Stimulated activated naive B cell treated with anti-CD40 and anti-IgM and Interleukin-4, amounts not matched to agents 10 μg/mL and 1 μg/mL and 100 μg/mL, for 72 hours (primary cell): ENCODE measurements around the gene ARPC5.
"Not testable (repeated sequence)": the region's sequence is repeated elsewhere in the genome, so short reads cannot be mapped to it uniquely, and the experiment has no call there.

ENCODE experiments used
- ATAC-seq, 2 donors: fragments of 150-1000 bp; cut with Tn5 transposase; replicated peaks; 2 replicates each; pipeline ENCODE4 v1.10.0; 2021; ENCODE audit warnings: moderate library complexity in 1 of 2
- DNase-seq: peaks from one replicate; pipeline ENCODE4 v3.0.0; 2021
- H3K27ac Mint-ChIP-seq: one replicate; pipeline ENCODE4 v1.8.0; 2022; ENCODE audit warnings: mild to moderate bottlenecking, mixed read lengths
- H3K27me3 Mint-ChIP-seq, 2 donors: one replicate each; pipeline ENCODE4 v1.8.0; 2022; ENCODE audit warnings: mixed read lengths in 2 of 2
- H3K36me3 Mint-ChIP-seq, 2 donors: one replicate each; pipeline ENCODE4 v1.8.0; 2022; ENCODE audit warnings: mixed read lengths in 2 of 2, mild to moderate bottlenecking in 1 of 2
- H3K4me1 Mint-ChIP-seq, 2 donors: one replicate each; pipeline ENCODE4 v1.8.0; 2022; ENCODE audit warnings: mixed read lengths in 2 of 2, mild to moderate bottlenecking in 1 of 2
- H3K4me3 Mint-ChIP-seq, 2 donors: one replicate each; pipeline ENCODE4 v1.8.0; 2022; ENCODE audit warnings: mild to moderate bottlenecking in 2 of 2, mixed read lengths in 2 of 2, moderate library complexity in 1 of 2
- H3K9me3 Mint-ChIP-seq, 2 donors: one replicate each; pipeline ENCODE4 v1.8.0; 2022; ENCODE audit warnings: mixed read lengths in 2 of 2, mild to moderate bottlenecking in 1 of 2

The ARPC5 gene

DNA sequence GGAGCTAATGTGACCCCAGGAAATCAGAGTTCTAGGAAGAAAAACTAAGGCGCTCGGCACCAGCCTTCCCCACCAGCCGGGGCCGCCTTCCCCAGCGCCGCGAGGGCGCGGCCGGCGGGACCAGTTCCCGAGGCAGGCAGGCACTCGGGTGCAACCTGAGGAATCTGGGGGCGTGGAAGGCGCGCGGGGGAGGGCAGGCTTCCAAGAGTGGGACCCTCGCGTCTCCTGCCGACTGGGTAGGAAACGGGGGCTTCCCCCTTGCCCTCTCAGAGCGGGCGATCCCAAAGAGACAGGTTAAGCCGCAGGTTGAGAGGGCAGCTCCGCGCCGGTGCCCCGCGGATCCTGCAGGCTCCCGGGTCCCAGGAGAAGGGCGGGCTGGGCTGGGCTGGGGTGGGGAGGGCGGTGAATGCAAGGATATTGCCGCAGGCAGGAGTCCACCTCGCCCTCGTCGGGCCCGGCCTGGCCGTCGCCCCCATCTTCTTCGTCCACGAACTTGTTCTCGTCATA is 431 bp downstream of the ARPC5 start:
- no peak for DNase-seq
- Mint-ChIP-seq H3K9me3 (no peaks in the 10 kb centered on the region), H3K4me1 (peaks cover 14 to 30% of the 10 kb centered on the region in 2 donors), H3K27me3 (peaks cover 0 to 6% of the 10 kb centered on the region in 2 donors), H3K27ac (peak overlapping the region; percentile 99), H3K4me3 (peak overlapping the region; percentile 97 to 100), H3K36me3 (peaks cover 17 to 18% of the 10 kb centered on the region in 2 donors)
- peak in 1 of 2 donors; percentile 18 for ATAC-seq

DNA sequence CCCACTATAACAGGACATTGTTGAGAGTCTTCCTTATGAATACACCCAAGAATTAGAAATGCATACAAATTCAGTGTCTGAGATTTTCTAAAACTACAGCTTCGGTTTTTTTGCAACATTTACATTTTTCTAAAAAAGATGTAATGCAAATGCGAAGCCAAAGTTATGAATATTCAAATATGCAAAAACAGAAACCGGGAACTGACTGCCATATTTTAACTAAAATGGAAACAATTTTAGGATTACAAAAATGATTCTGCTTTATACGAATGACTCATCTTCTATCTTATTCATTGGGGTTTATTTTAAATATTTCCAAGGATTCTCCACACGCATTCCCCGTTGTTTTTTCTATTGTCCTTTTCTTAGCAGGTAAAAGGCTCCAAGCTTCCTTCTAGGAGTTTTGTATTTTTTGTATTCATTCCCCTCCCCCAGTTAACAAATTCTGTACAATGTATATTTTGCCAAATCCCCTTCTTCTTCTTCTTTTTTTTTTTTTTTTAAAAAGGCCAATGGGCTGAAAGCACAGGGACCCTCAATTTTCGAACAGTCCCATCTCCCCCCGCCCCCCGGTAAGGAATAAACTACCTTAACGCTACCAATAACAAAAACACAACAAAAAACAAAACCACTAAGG is 1.0 kb downstream of the ARPC5 start:
- peak overlapping the region; percentile 97 to 100 for H3K4me3 Mint-ChIP-seq
- H3K9me3 Mint-ChIP-seq: no peaks in the 10 kb centered on the region
- DNase-seq: no peak
- peaks cover 17 to 20% of the 10 kb centered on the region in 2 donors for H3K36me3 Mint-ChIP-seq
- H3K27me3 Mint-ChIP-seq: peaks cover 0 to 6% of the 10 kb centered on the region in 2 donors
- no peak for ATAC-seq
- peaks cover 14 to 30% of the 10 kb centered on the region in 2 donors for H3K4me1 Mint-ChIP-seq
- peak overlapping the region; percentile 91 for H3K27ac Mint-ChIP-seq

DNA sequence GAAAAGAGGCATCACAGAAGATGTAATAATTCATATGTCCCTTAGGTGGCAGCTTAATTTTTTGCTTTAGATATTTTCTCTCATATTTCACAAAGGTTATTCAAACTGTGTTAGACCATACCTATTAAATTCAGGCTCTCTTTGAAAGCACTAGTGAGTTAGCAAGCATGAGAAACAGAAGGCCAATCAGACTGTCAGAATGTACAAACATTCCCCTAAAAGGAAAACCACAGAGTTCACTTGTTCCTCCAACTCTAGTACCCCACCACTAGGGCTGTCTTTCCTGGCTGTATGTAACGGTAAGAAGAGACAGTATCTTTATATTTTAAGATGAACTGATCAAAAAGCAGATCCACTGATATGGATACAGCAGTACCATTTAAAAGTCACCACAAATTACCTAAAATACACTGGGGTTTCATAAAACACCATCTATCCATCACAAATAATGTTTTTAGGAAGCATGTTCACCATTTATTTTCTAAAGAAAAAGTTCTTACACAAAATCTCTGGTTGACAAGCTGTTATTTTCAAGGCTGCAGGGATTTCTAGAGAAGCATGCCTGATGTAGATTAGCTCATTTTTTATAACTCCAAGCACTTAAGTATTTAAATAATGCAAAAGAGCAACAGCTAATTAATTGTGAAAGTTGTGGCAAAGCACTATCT is 1.8 kb downstream of the ARPC5 start:
- H3K4me3 Mint-ChIP-seq: peak overlapping the region; percentile 97 to 100
- ATAC-seq (peak; percentile 41 to 51), DNase-seq (no peak)
- H3K36me3 Mint-ChIP-seq: peaks cover 18 to 21% of the 10 kb centered on the region in 2 donors
- peaks cover 0 to 6% of the 10 kb centered on the region in 2 donors for H3K27me3 Mint-ChIP-seq
- peaks cover 15 to 34% of the 10 kb centered on the region in 2 donors for H3K4me1 Mint-ChIP-seq
- peak overlapping the region; percentile 65 for H3K27ac Mint-ChIP-seq
- H3K9me3 Mint-ChIP-seq: no peaks in the 10 kb centered on the region

DNA sequence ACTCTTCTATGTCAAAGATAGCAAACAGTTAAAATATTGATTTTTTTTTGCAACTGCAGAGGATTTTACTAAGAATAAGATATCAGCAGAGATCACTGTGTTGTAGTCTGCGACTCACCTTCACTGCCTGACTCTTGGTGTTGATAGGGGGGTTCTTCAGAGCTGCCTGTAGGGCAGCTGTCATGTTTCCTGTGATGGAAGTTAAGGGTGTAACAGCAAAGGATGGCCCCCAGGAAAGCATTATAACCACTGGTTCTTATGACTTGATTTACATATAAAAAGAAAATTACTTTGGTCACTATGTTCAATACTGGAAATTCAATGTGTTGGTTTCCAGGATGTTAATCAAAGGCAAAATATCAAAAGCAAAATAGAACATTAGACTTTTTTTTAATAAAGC is 2.6 kb downstream of the ARPC5 start:
- H3K36me3 Mint-ChIP-seq: peaks cover 25 to 28% of the 10 kb centered on the region in 2 donors
- DNase-seq: no peak
- no peak for ATAC-seq

GRCh38 chr1:183632114-183632513 is 3.5 kb downstream of the ARPC5 start:
- H3K27ac Mint-ChIP-seq: no peak overlapping the region
- peaks cover 0 to 6% of the 10 kb centered on the region in 2 donors for H3K27me3 Mint-ChIP-seq
- H3K4me3 Mint-ChIP-seq: no peak overlapping the region
- peaks cover 20 to 41% of the 10 kb centered on the region in 2 donors for H3K4me1 Mint-ChIP-seq
- H3K9me3 Mint-ChIP-seq: no peaks in the 10 kb centered on the region
- H3K36me3 Mint-ChIP-seq: peaks cover 25 to 28% of the 10 kb centered on the region in 2 donors
- DNase-seq (no peak), ATAC-seq (no peak)

More for the DNA sequence above, 2.6 kb downstream of the ARPC5 start:
- Mint-ChIP-seq H3K27me3 (peaks cover 0 to 6% of the 10 kb centered on the region in 2 donors), H3K4me1 (peaks cover 20 to 41% of the 10 kb centered on the region in 2 donors), H3K4me3 (peak overlapping the region; percentile 41 to 97), H3K9me3 (no peaks in the 10 kb centered on the region), H3K27ac (no peak overlapping the region)

GRCh38 chr1:183630748-183631147 is 4.8 kb downstream of the ARPC5 start:
- no peaks in the 10 kb centered on the region for H3K9me3 Mint-ChIP-seq
- H3K36me3 Mint-ChIP-seq: peaks cover 26 to 29% of the 10 kb centered on the region in 2 donors
- peak overlapping the region; percentile 26 to 31 for H3K4me3 Mint-ChIP-seq
- no peak for DNase-seq
- peak overlapping the region; percentile 20 for H3K27ac Mint-ChIP-seq
- peaks cover 13 to 31% of the 10 kb centered on the region in 2 donors for H3K4me1 Mint-ChIP-seq
- ATAC-seq: no peak
- H3K27me3 Mint-ChIP-seq: no peaks in the 10 kb centered on the region

DNA sequence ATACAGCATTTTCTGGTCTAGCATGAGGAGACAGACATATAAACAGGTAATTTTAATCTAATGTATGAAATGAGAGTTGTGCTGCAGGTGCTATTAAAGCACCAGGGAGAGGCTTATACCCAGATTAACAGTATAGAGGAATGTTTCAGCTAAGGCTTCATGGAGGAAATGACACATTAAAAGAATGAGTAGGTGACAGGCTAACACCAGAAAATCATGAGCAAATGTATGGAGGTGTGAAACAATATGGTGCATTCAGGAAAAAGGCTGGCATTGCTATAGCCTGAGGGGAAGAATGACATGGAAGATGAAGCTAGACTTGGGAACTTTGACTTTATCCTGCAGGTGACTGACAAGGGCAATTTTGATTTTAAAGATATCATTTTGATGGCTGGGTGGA is 7.0 kb downstream of the ARPC5 start:
- no peak for ATAC-seq
- no peak for DNase-seq
- no peak overlapping the region for H3K4me3 Mint-ChIP-seq
- H3K36me3 Mint-ChIP-seq: peaks cover 31 to 32% of the 10 kb centered on the region in 2 donors
- no peak overlapping the region for H3K27ac Mint-ChIP-seq
- H3K27me3 Mint-ChIP-seq: no peaks in the 10 kb centered on the region
- peaks cover 14 to 37% of the 10 kb centered on the region in 2 donors for H3K4me1 Mint-ChIP-seq
- no peaks in the 10 kb centered on the region for H3K9me3 Mint-ChIP-seq

- not testable (repeated sequence) for ATAC-seq, H3K27me3 Mint-ChIP-seq, H3K4me3 Mint-ChIP-seq, DNase-seq, H3K27ac Mint-ChIP-seq, H3K9me3 Mint-ChIP-seq
- Mint-ChIP-seq H3K36me3 (peaks cover 35 to 37% of the 10 kb centered on the region in 2 donors), H3K4me1 (peaks cover 21 to 44% of the 10 kb centered on the region in 2 donors)
Measured at GRCh38 chr1:183626236-183626635, 9.3 kb downstream of the ARPC5 start.

- peak; percentile 96 to 97 for ATAC-seq
Measured at GRCh38 chr1:183622884-183623785, 12.4 kb downstream of the ARPC5 start.

GRCh38 chr1:183622013-183622412 is 13.6 kb downstream of the ARPC5 start:
- Mint-ChIP-seq H3K4me3 (no peak overlapping the region), H3K9me3 (no peaks in the 10 kb centered on the region), H3K27ac (peak overlapping the region; percentile 14), H3K4me1 (peaks cover 17 to 37% of the 10 kb centered on the region in 2 donors), H3K36me3 (peaks cover 17 to 21% of the 10 kb centered on the region in 2 donors), H3K27me3 (no peaks in the 10 kb centered on the region)
- DNase-seq: no peak
- peak in 1 of 2 donors; percentile 52 for ATAC-seq

More at GRCh38 chr1:183622884-183623785, 12.4 kb downstream of the ARPC5 start:
- Mint-ChIP-seq H3K9me3 (no peaks in the 10 kb centered on the region), H3K4me1 (peaks cover 17 to 37% of the 10 kb centered on the region in 2 donors), H3K36me3 (peaks cover 18 to 22% of the 10 kb centered on the region in 2 donors), H3K4me3 (no peak overlapping the region), H3K27me3 (no peaks in the 10 kb centered on the region), H3K27ac (peak overlapping the region; percentile 57)
- DNase-seq: peak; percentile 35

DNA sequence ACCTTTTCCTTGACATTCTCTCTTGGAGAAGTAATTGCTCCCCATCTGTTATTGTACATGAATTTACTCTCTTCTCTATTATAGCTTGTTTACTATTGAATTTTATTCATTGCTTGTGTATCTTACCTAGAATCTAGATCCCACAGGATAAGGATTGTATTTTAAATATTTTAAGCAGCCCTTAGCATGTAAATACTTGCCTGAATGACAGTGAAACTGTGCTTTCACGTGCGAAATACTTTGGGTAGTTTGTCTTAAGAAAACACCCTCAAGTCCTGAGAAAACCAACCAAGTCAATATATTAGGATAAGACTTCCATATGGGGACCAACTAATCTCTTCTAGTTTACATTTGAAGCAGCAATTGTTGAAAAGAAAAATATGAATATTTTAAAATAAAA is 15.3 kb downstream of the ARPC5 start:
- H3K27ac Mint-ChIP-seq: no peak overlapping the region
- no peak for DNase-seq
- H3K4me3 Mint-ChIP-seq: no peak overlapping the region
- H3K9me3 Mint-ChIP-seq: no peaks in the 10 kb centered on the region
- H3K36me3 Mint-ChIP-seq: peaks cover 15 to 16% of the 10 kb centered on the region in 2 donors
- no peak for ATAC-seq
- no peaks in the 10 kb centered on the region for H3K27me3 Mint-ChIP-seq
- peaks cover 17 to 37% of the 10 kb centered on the region in 2 donors for H3K4me1 Mint-ChIP-seq

DNA sequence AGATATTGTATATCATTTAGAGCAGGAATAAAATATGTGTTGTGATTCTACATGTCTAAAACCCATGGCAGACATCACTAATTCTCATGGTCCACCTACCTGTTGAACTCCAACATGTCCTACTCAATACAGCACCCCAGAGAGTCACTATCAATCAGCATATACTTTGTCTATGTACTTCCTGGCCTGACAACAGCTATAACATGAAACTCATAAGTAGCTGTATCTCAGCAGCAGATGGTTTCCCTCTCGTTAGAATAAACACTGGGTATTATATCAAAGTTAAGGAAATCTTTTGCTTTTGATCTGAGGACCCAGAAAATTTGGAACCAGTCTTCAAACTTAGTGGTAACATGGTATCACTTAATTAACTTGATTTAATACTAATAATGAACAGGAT is 15.8 kb downstream of the ARPC5 start:
- Mint-ChIP-seq H3K4me1 (peaks cover 17 to 36% of the 10 kb centered on the region in 2 donors), H3K4me3 (no peak overlapping the region), H3K27ac (no peak overlapping the region), H3K36me3 (peaks cover 14% of the 10 kb centered on the region in 2 donors), H3K9me3 (no peaks in the 10 kb centered on the region), H3K27me3 (peaks cover 0 to 3% of the 10 kb centered on the region in 2 donors)
- ATAC-seq: no peak
- no peak for DNase-seq

DNA sequence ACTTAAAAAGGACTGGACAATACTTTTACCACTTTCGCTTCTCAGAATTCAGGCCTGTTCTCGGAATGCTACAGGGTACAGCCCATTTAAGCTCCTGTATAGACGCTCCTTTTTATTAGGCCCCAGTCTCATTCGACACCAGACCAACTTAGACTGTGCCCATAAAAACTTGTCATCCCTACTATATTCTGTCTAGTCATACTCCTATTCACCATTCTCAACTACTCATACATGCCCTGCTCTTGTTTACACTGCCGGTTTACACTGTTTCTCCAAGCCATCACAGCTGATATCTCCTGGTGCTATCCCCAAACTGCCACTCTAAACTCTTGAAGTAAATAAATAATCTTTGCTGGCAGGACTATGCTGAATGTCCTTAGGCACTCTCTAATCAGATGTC is 17.4 kb downstream of the ARPC5 start:
- H3K9me3 Mint-ChIP-seq, ATAC-seq, H3K36me3 Mint-ChIP-seq, DNase-seq, H3K27ac Mint-ChIP-seq, H3K27me3 Mint-ChIP-seq, H3K4me3 Mint-ChIP-seq: not testable (repeated sequence)
- peaks cover 13 to 25% of the 10 kb centered on the region in 2 donors for H3K4me1 Mint-ChIP-seq

DNA sequence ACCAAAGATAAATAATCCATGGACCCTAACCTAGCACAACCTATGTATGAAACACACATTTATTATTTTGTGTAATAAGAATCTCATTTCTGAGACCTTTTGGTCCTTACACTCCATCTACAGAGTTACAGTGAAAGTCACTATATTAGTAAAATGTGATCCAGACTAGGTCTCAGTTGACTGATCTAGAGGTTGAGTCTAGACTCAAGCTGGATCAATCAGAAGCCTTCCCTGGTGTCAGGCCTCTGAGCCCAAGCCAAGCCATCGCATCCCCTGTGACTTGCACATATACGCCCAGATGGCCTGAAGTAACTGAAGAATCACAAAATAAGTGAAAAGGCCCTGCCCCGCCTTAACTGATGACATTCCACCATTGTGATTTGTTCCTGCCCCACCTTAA is 22.6 kb downstream of the ARPC5 start:
- not testable (repeated sequence) for H3K27ac Mint-ChIP-seq, H3K36me3 Mint-ChIP-seq, H3K4me3 Mint-ChIP-seq, H3K27me3 Mint-ChIP-seq, ATAC-seq, DNase-seq, H3K9me3 Mint-ChIP-seq
- peaks cover 13 to 23% of the 10 kb centered on the region in 2 donors for H3K4me1 Mint-ChIP-seq
